ENCODE measurements around the gene MANSC1. TPM values are rescaled to one million over a fixed set of nuclear protein-coding genes. Genes with fewer than 3 reads are reported as not detected.

MANSC1 gene
- total and polyA plus RNA-seq, 9 of the 15 experiments (the other 6 are each of a cell fraction or from before 2014, with no cell fraction given): 0.76 to 8.6 (median 3.1) TPM

DNA sequence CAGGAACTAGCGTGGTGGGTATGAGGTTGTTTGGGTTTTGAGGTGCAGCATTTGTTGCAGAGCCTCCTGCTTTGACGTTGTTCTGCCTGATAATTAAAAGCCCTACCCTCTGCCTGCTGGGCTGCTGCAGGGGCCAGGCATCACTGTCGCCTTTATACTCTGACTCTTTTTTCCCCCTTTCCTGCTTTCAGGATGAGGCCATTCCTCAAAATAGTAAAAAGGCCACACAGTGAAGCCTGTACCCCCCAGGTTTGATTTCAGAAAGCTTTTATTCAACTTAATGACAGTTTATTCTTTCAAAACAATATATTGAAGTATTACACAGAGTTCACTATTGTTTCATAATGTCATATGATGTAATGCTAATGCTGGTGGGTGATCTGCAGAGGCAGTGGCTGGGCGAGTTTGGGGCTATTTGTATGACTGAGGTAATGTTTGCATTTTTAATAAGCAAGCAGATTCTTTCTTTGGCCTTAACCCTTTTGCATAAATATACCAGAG is 15.9 kb upstream of the MANSC1 start:
- FAIRE-seq (no peak), DNase-seq (ENCODE audit: extremely low read depth in 1 of 4, low spot score in 3 of 4) (no peak), ATAC-seq (no peak)
- TF ChIP-seq ZBTB17 (CRISPR knock-in tag; IDR thresholded peaks at IDR 0.05) (no peak), HNRNPK (IDR thresholded peaks at IDR 0.05; ENCODE audit: low read depth, low read length, poor library complexity, severe bottlenecking) (no peak), CEBPG (CRISPR knock-in tag; IDR thresholded peaks at IDR 0.05) (no peak), CEBPG (tag; conservative IDR thresholded peaks at IDR 0.05 in 1 of 2, IDR thresholded peaks at IDR 0.05 in 1 of 2) (peak in 1 of 2 experiments; percentile 44; a peak in 1 of 4 replicates), DNMT1 (IDR thresholded peaks at IDR 0.05) (no peak), ADNP (tag; IDR thresholded peaks at IDR 0.05) (no peak), JUN (IDR thresholded peaks at IDR 0.05; ENCODE audit: borderline replicate concordance, low read depth, low read length) (no peak), JUN (CRISPR knock-in tag; IDR thresholded peaks at IDR 0.05; ENCODE audit: borderline replicate concordance) (no peak), TGIF2 (CRISPR knock-in tag; IDR thresholded peaks at IDR 0.05) (no peak)
- TF ChIP-seq, protein P1, sequence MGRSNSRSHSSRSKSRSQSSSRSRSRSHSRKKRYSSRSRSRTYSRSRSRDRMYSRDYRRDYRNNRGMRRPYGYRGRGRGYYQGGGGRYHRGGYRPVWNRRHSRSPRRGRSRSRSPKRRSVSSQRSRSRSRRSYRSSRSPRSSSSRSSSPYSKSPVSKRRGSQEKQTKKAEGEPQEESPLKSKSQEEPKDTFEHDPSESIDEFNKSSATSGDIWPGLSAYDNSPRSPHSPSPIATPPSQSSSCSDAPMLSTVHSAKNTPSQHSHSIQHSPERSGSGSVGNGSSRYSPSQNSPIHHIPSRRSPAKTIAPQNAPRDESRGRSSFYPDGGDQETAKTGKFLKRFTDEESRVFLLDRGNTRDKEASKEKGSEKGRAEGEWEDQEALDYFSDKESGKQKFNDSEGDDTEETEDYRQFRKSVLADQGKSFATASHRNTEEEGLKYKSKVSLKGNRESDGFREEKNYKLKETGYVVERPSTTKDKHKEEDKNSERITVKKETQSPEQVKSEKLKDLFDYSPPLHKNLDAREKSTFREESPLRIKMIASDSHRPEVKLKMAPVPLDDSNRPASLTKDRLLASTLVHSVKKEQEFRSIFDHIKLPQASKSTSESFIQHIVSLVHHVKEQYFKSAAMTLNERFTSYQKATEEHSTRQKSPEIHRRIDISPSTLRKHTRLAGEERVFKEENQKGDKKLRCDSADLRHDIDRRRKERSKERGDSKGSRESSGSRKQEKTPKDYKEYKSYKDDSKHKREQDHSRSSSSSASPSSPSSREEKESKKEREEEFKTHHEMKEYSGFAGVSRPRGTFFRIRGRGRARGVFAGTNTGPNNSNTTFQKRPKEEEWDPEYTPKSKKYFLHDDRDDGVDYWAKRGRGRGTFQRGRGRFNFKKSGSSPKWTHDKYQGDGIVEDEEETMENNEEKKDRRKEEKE (IDR thresholded peaks at IDR 0.05; ENCODE audit: borderline replicate concordance in 1 of 2, control insufficient read depth in 1 of 2, low read depth in 2 of 2, low read length in 1 of 2): no peak
- TF ChIP-seq, protein P2, sequence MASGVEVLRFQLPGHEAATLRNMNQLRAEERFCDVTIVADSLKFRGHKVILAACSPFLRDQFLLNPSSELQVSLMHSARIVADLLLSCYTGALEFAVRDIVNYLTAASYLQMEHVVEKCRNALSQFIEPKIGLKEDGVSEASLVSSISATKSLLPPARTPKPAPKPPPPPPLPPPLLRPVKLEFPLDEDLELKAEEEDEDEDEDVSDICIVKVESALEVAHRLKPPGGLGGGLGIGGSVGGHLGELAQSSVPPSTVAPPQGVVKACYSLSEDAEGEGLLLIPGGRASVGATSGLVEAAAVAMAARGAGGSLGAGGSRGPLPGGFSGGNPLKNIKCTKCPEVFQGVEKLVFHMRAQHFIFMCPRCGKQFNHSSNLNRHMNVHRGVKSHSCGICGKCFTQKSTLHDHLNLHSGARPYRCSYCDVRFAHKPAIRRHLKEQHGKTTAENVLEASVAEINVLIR (CRISPR knock-in tag; IDR thresholded peaks at IDR 0.05): no peak
- intact Hi-C loops (cut with micrococcal nuclease): no loop called here
- Histone ChIP-seq H3K9ac (ENCODE audit: insufficient read depth in 1 of 2, low read depth in 2 of 2, low read length in 2 of 2) (no peak overlapping the region), H3K9me1 (ENCODE audit: control insufficient read depth, insufficient read depth, low read length) (no peaks in the 10 kb centered on the region), H2AFZ (ENCODE audit: low read depth, low read length) (no peak overlapping the region), H3K79me2 (ENCODE audit: control insufficient read depth, insufficient read depth, low read length) (no peaks in the 10 kb centered on the region), H3K4me2 (ENCODE audit: insufficient read depth, low read length) (no peak overlapping the region), H3K4me3 (no peak overlapping the region), H3K27me3 (ENCODE audit: control insufficient read depth in 2 of 2, insufficient read depth in 2 of 2, low read length in 2 of 2) (no peaks in the 10 kb centered on the region), H3K36me3 (ENCODE audit: control insufficient read depth, insufficient read depth, low read length) (peaks cover 4% of the 10 kb centered on the region; the same call in 2 of the 3 replicates), H4K20me1 (replicated peaks; ENCODE audit: control insufficient read depth, insufficient read depth, low read length) (no peaks in the 10 kb centered on the region), H3K9me3 (replicated peaks; ENCODE audit: control insufficient read depth, insufficient read depth, low read depth, low read length) (no peaks in the 10 kb centered on the region), H3K27ac (ENCODE audit: extremely low read depth, low read depth, low read length) (no peak overlapping the region), H3K4me1 (replicated peaks in 1 of 2; ENCODE audit: control insufficient read depth in 2 of 2, insufficient read depth in 2 of 2, low read length in 2 of 2) (no peaks in the 10 kb centered on the region; a peak in 1 of 5 replicates)
- ChIA-PET POLR2A (no interaction called here), CTCF (ENCODE audit: low intra/inter-chr PET ratio) (interaction anchor here (0.7 kb wide), 1 partner anchor 334 kb away, joined by 3 read pairs; no protein-coding TSS in a partner anchor)
- WGBS (ENCODE audit: insufficient coverage, low coverage, missing lambda C conversion rate): 60% methylated on average over 4 of the region's 4 CpGs
- BruUV-seq (replicated peaks): no TSS peak
- in situ Hi-C loops (cut with MboI): no loop called here

Measured in K562 (cell line).